NCI-H1105 (cell line): ENCODE data around the gene PTGER1.

Source experiments
- DNase-seq: peaks from one replicate; lab custom pipeline; 2025; lab: John Stamatoyannopoulos, UW

Gene PTGER1

GRCh38 chr19:14502334-14503092, 27.4 kb upstream of the PTGER1 start:
- no peak for DNase-seq

GRCh38 chr19:14497228-14497921, 22.2 kb upstream of the PTGER1 start:
- no peak for DNase-seq

- DNase-seq = no peak
Measured at GRCh38 chr19:14496834-14497227, 21.7 kb upstream of the PTGER1 start.

GRCh38 chr19:14496029-14496833, 21.1 kb upstream of the PTGER1 start, which contains the start of gene GIPC1:
TSS of gene GIPC1 (minus strand) at chr19:14496127. CDS start at chr19:14482976, 13,151 bp downstream.
- DNase-seq = peak; percentile 98

GRCh38 chr19:14495672-14496028, 20.5 kb upstream of the PTGER1 start:
- no peak for DNase-seq

- DNase-seq = no peak
Measured at GRCh38 chr19:14494910-14495671, 19.9 kb upstream of the PTGER1 start.

GRCh38 chr19:14494411-14494810, 19.3 kb upstream of the PTGER1 start:
- no peak for DNase-seq

- DNase-seq = no peak
Measured at GRCh38 chr19:14492756-14493337, 17.7 kb upstream of the PTGER1 start.

- DNase-seq = no peak
Measured at GRCh38 chr19:14487370-14488125, 12.4 kb upstream of the PTGER1 start.

- DNase-seq = no peak
Measured at GRCh38 chr19:14482172-14482941, 7.2 kb upstream of the PTGER1 start.

GRCh38 chr19:14480700-14481079, 5.5 kb upstream of the PTGER1 start:
- DNase-seq = no peak

GRCh38 chr19:14479975-14480699, 5.0 kb upstream of the PTGER1 start:
- no peak for DNase-seq

GRCh38 chr19:14479309-14479974, 4.3 kb upstream of the PTGER1 start:
- no peak for DNase-seq

GRCh38 chr19:14478113-14478545, 3.0 kb upstream of the PTGER1 start:
- no peak for DNase-seq

- no peak for DNase-seq
Measured at GRCh38 chr19:14477418-14478112, 2.4 kb upstream of the PTGER1 start.

- no peak for DNase-seq
Measured at GRCh38 chr19:14476673-14477401, 1.7 kb upstream of the PTGER1 start.

- no peak for DNase-seq
Measured at GRCh38 chr19:14476327-14476672, 1.1 kb upstream of the PTGER1 start.

- no peak for DNase-seq
Measured at GRCh38 chr19:14474827-14475226, 327 bp downstream of the PTGER1 start.
